ENCODE results near the gene ADAMTSL4.

Gene ADAMTSL4

GRCh38 chr1:150558761-150559655 lies 9.8 kb downstream of the ADAMTSL4 start:
- Histone ChIP-seq H3K27me3 (no peaks in the 10 kb centered on the region), H3K4me1 (peaks cover 18% of the 10 kb centered on the region), H3K36me3 (no peaks in the 10 kb centered on the region), H3K4me3 (ENCODE audit: low read depth, low read length) (no peak overlapping the region), H3K9me3 (no peaks in the 10 kb centered on the region)
- no peak for DNase-seq
- no peak for TF ChIP-seq CTCF (IDR thresholded peaks at IDR 0.05; ENCODE audit: low read depth, low read length)

- DNase-seq: no peak
- Histone ChIP-seq H3K36me3 (no peaks in the 10 kb centered on the region), H3K4me1 (peaks cover 19% of the 10 kb centered on the region), H3K4me3 (ENCODE audit: low read depth, low read length) (no peak overlapping the region), H3K9me3 (no peaks in the 10 kb centered on the region), H3K27me3 (no peaks in the 10 kb centered on the region)
- TF ChIP-seq CTCF (IDR thresholded peaks at IDR 0.05; ENCODE audit: low read depth, low read length): no peak
Observed at GRCh38 chr1:150559656-150560010, 10.4 kb downstream of the ADAMTSL4 start.

- Histone ChIP-seq H3K4me3 (ENCODE audit: low read depth, low read length) (no peak overlapping the region), H3K27me3 (no peaks in the 10 kb centered on the region), H3K9me3 (no peaks in the 10 kb centered on the region), H3K36me3 (no peaks in the 10 kb centered on the region), H3K4me1 (peaks cover 19% of the 10 kb centered on the region)
- peak; percentile 81 for DNase-seq
- peak; percentile 97 for TF ChIP-seq CTCF (IDR thresholded peaks at IDR 0.05; ENCODE audit: low read depth, low read length)
Observed at GRCh38 chr1:150560011-150560438, 10.8 kb downstream of the ADAMTSL4 start.

GRCh38 chr1:150560576-150561253 lies 11.5 kb downstream of the ADAMTSL4 start:
- Histone ChIP-seq H3K27me3 (no peaks in the 10 kb centered on the region), H3K9me3 (no peaks in the 10 kb centered on the region), H3K36me3 (no peaks in the 10 kb centered on the region), H3K4me3 (ENCODE audit: low read depth, low read length) (peak overlapping the region; percentile 76), H3K4me1 (peaks cover 19% of the 10 kb centered on the region)
- TF ChIP-seq CTCF (IDR thresholded peaks at IDR 0.05; ENCODE audit: low read depth, low read length): peak; percentile 87
- peak; percentile 93 for DNase-seq

- H3K36me3 ChIP-seq: no peaks in the 10 kb centered on the region
- H3K4me3 ChIP-seq (ENCODE audit: low read depth, low read length): peak overlapping the region; percentile 76
- no peaks in the 10 kb centered on the region for H3K9me3 ChIP-seq
- DNase-seq: peak; percentile 85
- H3K4me1 ChIP-seq: peaks cover 19% of the 10 kb centered on the region
- H3K27me3 ChIP-seq: no peaks in the 10 kb centered on the region
- TF ChIP-seq CTCF (IDR thresholded peaks at IDR 0.05; ENCODE audit: low read depth, low read length): no peak
Observed at GRCh38 chr1:150561254-150561973, 12.2 kb downstream of the ADAMTSL4 start.

All from BE2C (cell line).